ENCODE results near the gene L1CAM.

Gene L1CAM

GRCh38 chrX:153922932-153923857 lies 37.2 kb upstream of the L1CAM start:
- DNase-seq = no peak

GRCh38 chrX:153921511-153922446 lies 35.8 kb upstream of the L1CAM start:
- no peak for DNase-seq

- DNase-seq = no peak
Measured at GRCh38 chrX:153921070-153921469, 35.1 kb upstream of the L1CAM start.

- no peak for DNase-seq
Measured at GRCh38 chrX:153920546-153920945, 34.6 kb upstream of the L1CAM start.

- DNase-seq = no peak
Measured at GRCh38 chrX:153919281-153919680, 33.3 kb upstream of the L1CAM start.

- DNase-seq = no peak
Measured at GRCh38 chrX:153917869-153918268, 31.9 kb upstream of the L1CAM start.

- no peak for DNase-seq
Measured at GRCh38 chrX:153913701-153914100, 27.7 kb upstream of the L1CAM start.

GRCh38 chrX:153913211-153913610 lies 27.2 kb upstream of the L1CAM start:
- no peak for DNase-seq

- no peak for DNase-seq
Measured at GRCh38 chrX:153911798-153912197, 25.8 kb upstream of the L1CAM start.

GRCh38 chrX:153910446-153910845 lies 24.5 kb upstream of the L1CAM start:
- no peak for DNase-seq

GRCh38 chrX:153909980-153910360 lies 24.0 kb upstream of the L1CAM start:
- DNase-seq = no peak

- no peak for DNase-seq
Measured at GRCh38 chrX:153909024-153909979, 23.3 kb upstream of the L1CAM start.

GRCh38 chrX:153908219-153908860 lies 22.4 kb upstream of the L1CAM start:
- DNase-seq = no peak

- no peak for DNase-seq
Measured at GRCh38 chrX:153907456-153907855, 21.5 kb upstream of the L1CAM start.

- DNase-seq = no peak
Measured at GRCh38 chrX:153906126-153906917, 20.3 kb upstream of the L1CAM start.

GRCh38 chrX:153905481-153906095 lies 19.6 kb upstream of the L1CAM start:
- no peak for DNase-seq

- no peak for DNase-seq
Measured at GRCh38 chrX:153903991-153904957, 18.3 kb upstream of the L1CAM start, which contains the start of gene AVPR2. Gene AVPR2 (plus strand): TSS chrX:153904673. CDS start chrX:153905146, 473 bp downstream.

- no peak for DNase-seq
Measured at GRCh38 chrX:153903238-153903980, 17.4 kb upstream of the L1CAM start.
